Effector memory CD8-positive, alpha-beta T cell (primary cell): ENCODE results near the gene GMEB1.
"Not testable (repeated sequence)": the region's sequence is repeated elsewhere in the genome, so short reads cannot be mapped to it uniquely, and the experiment has no call there.

Source experiments
- ATAC-seq: fragments of 150-1000 bp; cut with Tn5 transposase; replicated peaks from 2 replicates; pipeline ENCODE4 v1.10.0; 2021; ENCODE audit warnings: mild to moderate bottlenecking, moderate library complexity
- DNase-seq, 3 experiments: peaks; one replicate each; pipeline ENCODE4 v3.0.0; 2021
- H3K27ac Mint-ChIP-seq, 2 donors: one replicate each; pipeline ENCODE4 v1.8.0; 2022; ENCODE audit warnings: mild to moderate bottlenecking in 2 of 2, mixed read lengths in 2 of 2, moderate library complexity in 2 of 2
- H3K27me3 Mint-ChIP-seq, 2 donors: one replicate each; pipeline ENCODE4 v1.8.0; 2022; ENCODE audit warnings: mixed read lengths in 2 of 2
- H3K36me3 Mint-ChIP-seq: one replicate; pipeline ENCODE4 v1.8.0; 2022; ENCODE audit warnings: mild to moderate bottlenecking, moderate library complexity, mixed read lengths; ENCODE audit not compliant: insufficient read depth
- H3K4me1 Mint-ChIP-seq, 2 donors: one replicate each; pipeline ENCODE4 v1.8.0; 2022; ENCODE audit warnings: low read depth in 2 of 2, mixed read lengths in 2 of 2
- H3K4me3 Mint-ChIP-seq, 2 donors: one replicate each; pipeline ENCODE4 v1.8.0; 2022; ENCODE audit warnings: mild to moderate bottlenecking in 2 of 2, mixed read lengths in 2 of 2, moderate library complexity in 2 of 2
- H3K9me3 Mint-ChIP-seq, 2 donors: one replicate each; pipeline ENCODE4 v1.8.0; 2022; ENCODE audit warnings: mixed read lengths in 2 of 2
- total RNA-seq, 9 experiments: gene quantifications; one replicate each; lab custom pipeline; 2026; lab: John Stamatoyannopoulos, UW

The GMEB1 gene
- 36.0 to 54.6 (median 48.8) reads per million in 9 experiments for total RNA-seq

- Mint-ChIP-seq H3K9me3 (no peaks in the 10 kb centered on the region), H3K36me3 (peaks cover 40% of the 10 kb centered on the region), H3K4me3 (peak within 1 kb of the TSS; percentile 93), H3K27ac (peak within 1 kb of the TSS; percentile 95 to 96), H3K27me3 (no peaks in the 10 kb centered on the region), H3K4me1 (peaks cover 11% of the 10 kb centered on the region in 2 donors)
- ATAC-seq (peak; percentile 76), DNase-seq (peak; percentile 73 to 81 (median 75))
Observed at GRCh38 chr1:28668191-28668955, at the start of gene GMEB1. GMEB1 (plus strand) TSS chr1:28668784; CDS start chr1:28683613, 14,829 bp downstream.

- Mint-ChIP-seq H3K27ac (no peak overlapping the region), H3K4me3 (no peak overlapping the region), H3K36me3 (peaks cover 10% of the 10 kb centered on the region), H3K27me3 (no peaks in the 10 kb centered on the region), H3K4me1 (peaks cover 5% of the 10 kb centered on the region in 2 donors), H3K9me3 (no peaks in the 10 kb centered on the region)
- DNase-seq (no peak), ATAC-seq (no peak)
Observed at GRCh38 chr1:28631713-28632112, 36.9 kb upstream of the GMEB1 start.

- no peak for DNase-seq
- ATAC-seq = no peak
- peaks cover 5% of the 10 kb centered on the region in 2 donors for H3K4me1 Mint-ChIP-seq
- H3K4me3 Mint-ChIP-seq = no peak overlapping the region
- H3K27me3 Mint-ChIP-seq = no peaks in the 10 kb centered on the region
- H3K9me3 Mint-ChIP-seq = no peaks in the 10 kb centered on the region
- H3K27ac Mint-ChIP-seq = no peak overlapping the region
- H3K36me3 Mint-ChIP-seq = peaks cover 10% of the 10 kb centered on the region
Observed at GRCh38 chr1:28632560-28632959, 36.0 kb upstream of the GMEB1 start.

GRCh38 chr1:28640766-28641165 is 27.8 kb upstream of the GMEB1 start:
- H3K4me1 Mint-ChIP-seq = peaks cover 27 to 39% of the 10 kb centered on the region in 2 donors
- H3K27ac Mint-ChIP-seq = peak overlapping the region in 1 of 2 donors; percentile 97
- DNase-seq (peak in 2 of 3 experiments; percentile 12 to 20), ATAC-seq (no peak)
- peaks cover 16% of the 10 kb centered on the region for H3K36me3 Mint-ChIP-seq
- no peaks in the 10 kb centered on the region for H3K27me3 Mint-ChIP-seq
- no peaks in the 10 kb centered on the region for H3K9me3 Mint-ChIP-seq
- peak overlapping the region; percentile 95 to 96 for H3K4me3 Mint-ChIP-seq

GRCh38 chr1:28642056-28642846 is 26.3 kb upstream of the GMEB1 start:
- Mint-ChIP-seq H3K36me3 (peaks cover 16% of the 10 kb centered on the region), H3K27me3 (no peaks in the 10 kb centered on the region), H3K27ac (peak overlapping the region; percentile 96 to 97)

GRCh38 chr1:28642847-28643635 is 25.5 kb upstream of the GMEB1 start, which contains the start of gene TAF12:
TAF12 (minus strand) TSS chr1:28643067; CDS start chr1:28622081, 20,986 bp downstream.
- Mint-ChIP-seq H3K36me3 (peaks cover 24% of the 10 kb centered on the region), H3K4me1 (peaks cover 27 to 43% of the 10 kb centered on the region in 2 donors), H3K9me3 (no peaks in the 10 kb centered on the region), H3K27ac (peak within 1 kb of the TSS; percentile 96 to 97), H3K27me3 (no peaks in the 10 kb centered on the region), H3K4me3 (peak within 1 kb of the TSS; percentile 95 to 96)
- DNase-seq (peak; percentile 79 to 84 (median 84)), ATAC-seq (peak; percentile 82)

More at GRCh38 chr1:28642056-28642846, 26.3 kb upstream of the GMEB1 start:
- Mint-ChIP-seq H3K4me3 (peak overlapping the region; percentile 95 to 96), H3K9me3 (no peaks in the 10 kb centered on the region), H3K4me1 (peaks cover 24 to 39% of the 10 kb centered on the region in 2 donors)
- ATAC-seq (peak; percentile 5), DNase-seq (no peak)

- no peaks in the 10 kb centered on the region for H3K9me3 Mint-ChIP-seq
- DNase-seq (no peak), ATAC-seq (no peak)
- peaks cover 36 to 54% of the 10 kb centered on the region in 2 donors for H3K4me1 Mint-ChIP-seq
- peak overlapping the region; percentile 96 to 97 for H3K27ac Mint-ChIP-seq
- no peaks in the 10 kb centered on the region for H3K27me3 Mint-ChIP-seq
- peaks cover 38% of the 10 kb centered on the region for H3K36me3 Mint-ChIP-seq
- peak overlapping the region; percentile 95 to 96 for H3K4me3 Mint-ChIP-seq
Observed at GRCh38 chr1:28644494-28644893, 24.1 kb upstream of the GMEB1 start.

- DNase-seq, H3K27me3 Mint-ChIP-seq, H3K4me3 Mint-ChIP-seq, ATAC-seq, H3K9me3 Mint-ChIP-seq: not testable (repeated sequence)
- peak overlapping the region in 1 of 2 donors; percentile 77 for H3K27ac Mint-ChIP-seq
- H3K4me1 Mint-ChIP-seq = peaks cover 36 to 47% of the 10 kb centered on the region in 2 donors
- peaks cover 47% of the 10 kb centered on the region for H3K36me3 Mint-ChIP-seq
Observed at GRCh38 chr1:28645406-28645805, 23.2 kb upstream of the GMEB1 start.

GRCh38 chr1:28646040-28646439 is 22.5 kb upstream of the GMEB1 start:
- no peak for ATAC-seq
- H3K9me3 Mint-ChIP-seq = no peaks in the 10 kb centered on the region
- no peak for DNase-seq
- no peaks in the 10 kb centered on the region for H3K27me3 Mint-ChIP-seq
- H3K27ac Mint-ChIP-seq = peak overlapping the region in 1 of 2 donors; percentile 77
- H3K4me1 Mint-ChIP-seq = peaks cover 36 to 47% of the 10 kb centered on the region in 2 donors
- H3K36me3 Mint-ChIP-seq = peaks cover 47% of the 10 kb centered on the region
- H3K4me3 Mint-ChIP-seq = no peak overlapping the region

GRCh38 chr1:28648008-28648473 is 20.5 kb upstream of the GMEB1 start:
- H3K27ac Mint-ChIP-seq = peak overlapping the region; percentile 100
- peaks cover 25 to 33% of the 10 kb centered on the region in 2 donors for H3K4me1 Mint-ChIP-seq
- H3K9me3 Mint-ChIP-seq = no peaks in the 10 kb centered on the region
- peak overlapping the region; percentile 78 to 85 for H3K4me3 Mint-ChIP-seq
- peaks cover 33% of the 10 kb centered on the region for H3K36me3 Mint-ChIP-seq
- DNase-seq (peak; percentile 80 to 82 (median 81)), ATAC-seq (peak; percentile 81)
- H3K27me3 Mint-ChIP-seq = no peaks in the 10 kb centered on the region

- DNase-seq (peak; percentile 87 to 90 (median 87)), ATAC-seq (peak; percentile 77)
- peak within 1 kb of the TSS; percentile 100 for H3K27ac Mint-ChIP-seq
- no peaks in the 10 kb centered on the region for H3K9me3 Mint-ChIP-seq
- peaks cover 31% of the 10 kb centered on the region for H3K36me3 Mint-ChIP-seq
- H3K27me3 Mint-ChIP-seq = no peaks in the 10 kb centered on the region
- peak within 1 kb of the TSS; percentile 78 to 85 for H3K4me3 Mint-ChIP-seq
- peaks cover 21 to 27% of the 10 kb centered on the region in 2 donors for H3K4me1 Mint-ChIP-seq
Observed at GRCh38 chr1:28648474-28649198, 19.9 kb upstream of the GMEB1 start, which contains the start of gene RNU11. RNU11 (plus strand) TSS chr1:28648600.

GRCh38 chr1:28653063-28653462 is 15.5 kb upstream of the GMEB1 start:
- H3K4me3 Mint-ChIP-seq, ATAC-seq, H3K27ac Mint-ChIP-seq: not testable (repeated sequence)

More at GRCh38 chr1:28653063-28653462, 15.5 kb upstream of the GMEB1 start:
- DNase-seq, H3K27me3 Mint-ChIP-seq, H3K9me3 Mint-ChIP-seq: not testable (repeated sequence)
- Mint-ChIP-seq H3K36me3 (peaks cover 25% of the 10 kb centered on the region), H3K4me1 (peaks cover 9 to 11% of the 10 kb centered on the region in 2 donors)
